MCF 10A (cell line): Measurements from ENCODE around the gene TRAF7. TPM values are rescaled to one million over a fixed set of nuclear protein-coding genes. Genes with fewer than 3 reads are reported as not detected.

Experiments
- BruUV-seq: library from RNA; stranded (reverse); fragments of 400-500 nt; replicated peaks from 2 replicates; lab custom pipeline; 2021; lab: Mats Ljungman, UMichigan
- CTCF ChIA-PET: fragments of 300-600 bp; sonication (Branson Sonifier 250); formaldehyde crosslinking; extraction: SDS; loops from one replicate; lab custom pipeline; 2021; ENCODE audit warnings: antibody characterized with exemption, inconsistent platforms; lab: Yijun Ruan, JAX
- POLR2A ChIA-PET: fragments of 300-600, 350-650 bp; sonication (Branson Sonifier 250); formaldehyde crosslinking; extraction: SDS; loops from one replicate; lab custom pipeline; 2020; ENCODE audit warnings: antibody characterized with exemption, inconsistent platforms; lab: Yijun Ruan, JAX
- DNase-seq: peaks from one replicate; pipeline ENCODE4 v3.0.0-alpha.2; 2018; ENCODE audit not compliant: unreplicated experiment
- H3K27ac Mint-ChIP-seq: one replicate; pipeline ENCODE4 v1.8.0; 2022; ENCODE audit warnings: mild to moderate bottlenecking, low read depth, mixed read lengths; ENCODE audit not compliant: unreplicated experiment
- H3K27me3 Mint-ChIP-seq: one replicate; pipeline ENCODE4 v1.8.0; 2022; ENCODE audit warnings: mixed read lengths; ENCODE audit not compliant: insufficient read depth, unreplicated experiment
- H3K36me3 Mint-ChIP-seq: one replicate; pipeline ENCODE4 v1.8.0; 2022; ENCODE audit warnings: mild to moderate bottlenecking, moderate library complexity, mixed read lengths; ENCODE audit not compliant: insufficient read depth, unreplicated experiment
- H3K4me1 Mint-ChIP-seq: one replicate; pipeline ENCODE4 v1.8.0; 2022; ENCODE audit warnings: mixed read lengths; ENCODE audit not compliant: insufficient read depth, unreplicated experiment
- H3K4me3 Mint-ChIP-seq: one replicate; pipeline ENCODE4 v1.8.0; 2022; ENCODE audit warnings: mild to moderate bottlenecking, moderate library complexity, mixed read lengths; ENCODE audit not compliant: unreplicated experiment
- H3K9me3 Mint-ChIP-seq: one replicate; pipeline ENCODE4 v1.8.0; 2022; ENCODE audit warnings: mixed read lengths; ENCODE audit not compliant: unreplicated experiment
- intact Hi-C: fragments of 100-400 bp; cut with micrococcal nuclease; formaldehyde crosslinking; loops from 2 replicates; pipeline ENCODE4 v1.14.1; 2022
- total RNA-seq: library from RNA; stranded (reverse); gene quantifications from 2 replicates; pipeline ENCODE4 v1.2.3, GENCODE V29; 2022
- TF ChIP-seq, protein P1 (sequence below): fragments of 200-600 bp; IDR thresholded peaks from one replicate; pipeline ENCODE4 v1.8.0; 2022; ENCODE audit warnings: antibody characterized with exemption, mild to moderate bottlenecking; ENCODE audit not compliant: unreplicated experiment

Gene TRAF7
- total RNA-seq, 1 experiment from 2014 or later: 98.6 TPM

DNA sequence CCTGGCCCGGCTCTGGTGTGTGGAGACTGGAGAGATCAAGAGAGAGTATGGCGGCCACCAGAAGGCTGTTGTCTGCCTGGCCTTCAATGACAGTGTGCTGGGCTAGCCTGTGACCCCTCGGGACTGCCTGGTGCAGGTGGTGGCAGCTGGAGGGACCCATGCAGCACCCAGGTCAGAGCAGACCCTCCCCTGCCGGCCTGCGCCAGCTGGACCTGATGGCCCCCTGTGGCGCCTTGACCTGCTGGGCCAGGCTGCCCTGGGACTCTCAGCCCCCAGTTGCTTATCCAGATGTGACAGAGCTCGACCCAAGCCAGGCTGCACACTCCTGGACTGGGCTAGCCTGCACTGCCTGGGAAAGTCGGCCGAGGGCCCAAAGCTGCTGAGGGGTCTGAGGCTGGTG is 53.2 kb downstream of the TRAF7 start:
- TF ChIP-seq, protein P1, sequence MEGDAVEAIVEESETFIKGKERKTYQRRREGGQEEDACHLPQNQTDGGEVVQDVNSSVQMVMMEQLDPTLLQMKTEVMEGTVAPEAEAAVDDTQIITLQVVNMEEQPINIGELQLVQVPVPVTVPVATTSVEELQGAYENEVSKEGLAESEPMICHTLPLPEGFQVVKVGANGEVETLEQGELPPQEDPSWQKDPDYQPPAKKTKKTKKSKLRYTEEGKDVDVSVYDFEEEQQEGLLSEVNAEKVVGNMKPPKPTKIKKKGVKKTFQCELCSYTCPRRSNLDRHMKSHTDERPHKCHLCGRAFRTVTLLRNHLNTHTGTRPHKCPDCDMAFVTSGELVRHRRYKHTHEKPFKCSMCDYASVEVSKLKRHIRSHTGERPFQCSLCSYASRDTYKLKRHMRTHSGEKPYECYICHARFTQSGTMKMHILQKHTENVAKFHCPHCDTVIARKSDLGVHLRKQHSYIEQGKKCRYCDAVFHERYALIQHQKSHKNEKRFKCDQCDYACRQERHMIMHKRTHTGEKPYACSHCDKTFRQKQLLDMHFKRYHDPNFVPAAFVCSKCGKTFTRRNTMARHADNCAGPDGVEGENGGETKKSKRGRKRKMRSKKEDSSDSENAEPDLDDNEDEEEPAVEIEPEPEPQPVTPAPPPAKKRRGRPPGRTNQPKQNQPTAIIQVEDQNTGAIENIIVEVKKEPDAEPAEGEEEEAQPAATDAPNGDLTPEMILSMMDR: no peak
- TSS peak; percentile 13 for BruUV-seq

DNA sequence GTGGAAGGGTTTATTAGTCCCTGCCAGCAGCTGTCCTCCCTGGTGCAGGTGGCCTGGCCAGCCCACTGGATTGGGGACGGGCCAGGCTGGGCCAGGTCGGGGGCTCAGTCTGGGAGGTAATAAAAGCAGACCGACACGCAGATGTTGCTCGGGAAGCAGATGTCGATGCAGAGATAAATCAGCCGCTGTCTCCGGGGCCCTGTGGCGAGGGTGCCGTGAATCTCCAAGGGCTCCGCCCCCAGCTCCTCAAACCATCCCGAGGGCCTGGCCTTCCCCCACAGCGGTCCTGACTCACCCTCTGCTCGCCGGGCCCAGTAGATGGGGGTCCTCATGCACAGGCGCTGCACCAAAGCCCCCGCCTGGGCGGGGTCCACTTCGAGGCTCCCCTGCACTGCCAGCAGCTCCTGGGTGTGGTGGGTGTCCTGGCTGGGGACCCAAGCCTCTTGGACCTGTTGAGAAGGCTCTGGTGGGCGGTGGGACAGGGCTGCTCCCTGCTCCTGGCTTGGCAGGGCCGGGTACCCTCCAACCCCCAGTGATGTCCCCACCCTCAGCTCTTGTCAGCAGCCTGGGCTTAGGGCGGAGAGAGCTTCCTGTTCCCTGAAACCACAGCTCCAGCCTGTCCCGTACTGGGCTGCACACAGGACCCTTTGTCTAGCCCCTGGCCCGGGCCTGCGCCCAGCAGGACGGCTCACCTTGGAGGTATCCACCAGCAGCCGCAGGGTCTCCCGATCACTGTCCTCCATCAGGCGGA is 53.9 kb downstream of the TRAF7 start:
- DNase-seq: no peak
- H3K27me3 Mint-ChIP-seq: no peaks in the 10 kb centered on the region
- H3K4me1 Mint-ChIP-seq: peaks cover 31% of the 10 kb centered on the region
- no TSS peak for BruUV-seq
- ChIA-PET CTCF (interaction anchor here (0.7 to 1.4 kb wide), 4 partner anchors 15 to 949 kb away, joined by 3 to 6 read pairs (median 4); no protein-coding TSS in a partner anchor), POLR2A (no interaction called here)
- no peak overlapping the region for H3K27ac Mint-ChIP-seq
- H3K4me3 Mint-ChIP-seq: no peak overlapping the region
- peaks cover 44% of the 10 kb centered on the region for H3K36me3 Mint-ChIP-seq
- no peaks in the 10 kb centered on the region for H3K9me3 Mint-ChIP-seq
- intact Hi-C loops: loop anchor here (5.0 kb wide), 1 partner anchor 57 kb away; no protein-coding TSS in a partner anchor
- TF ChIP-seq, protein P1: no peak

More for the DNA sequence above, 53.2 kb downstream of the TRAF7 start:
- CTCF ChIA-PET: interaction anchor here (0.9 to 1.4 kb wide), 3 partner anchors 14 to 61 kb away, joined by 3 to 6 read pairs (median 4); no protein-coding TSS in a partner anchor
- DNase-seq: no peak
- Mint-ChIP-seq H3K27ac (no peak overlapping the region), H3K27me3 (no peaks in the 10 kb centered on the region), H3K36me3 (peaks cover 44% of the 10 kb centered on the region), H3K4me3 (no peak overlapping the region), H3K9me3 (no peaks in the 10 kb centered on the region), H3K4me1 (peaks cover 33% of the 10 kb centered on the region)
- intact Hi-C loops: no loop called here
- POLR2A ChIA-PET: interaction anchor here (0.6 to 1.0 kb wide), 2 partner anchors 54 to 322 kb away, joined by 3 read pairs; partner anchors contain the start of gene CEMP1

DNA sequence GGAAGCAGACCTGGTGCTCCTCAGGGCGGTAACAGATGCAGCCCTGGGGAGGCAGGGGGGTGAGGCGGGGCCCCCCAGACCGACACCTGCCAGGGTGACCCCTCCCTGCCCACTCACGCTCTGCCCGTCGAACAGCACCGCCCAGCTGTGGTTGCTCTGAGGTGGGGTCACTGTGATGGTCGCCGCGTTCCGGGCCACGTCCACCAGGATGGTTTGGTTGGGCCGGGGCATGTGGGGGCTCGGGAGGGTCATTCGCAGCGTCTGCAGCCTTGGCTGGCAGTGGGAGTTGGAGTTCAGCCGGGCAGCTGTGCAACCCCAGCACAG is 54.4 kb downstream of the TRAF7 start:
- H3K4me1 Mint-ChIP-seq: peaks cover 27% of the 10 kb centered on the region

More for the DNA sequence above, 54.4 kb downstream of the TRAF7 start:
- H3K4me3 Mint-ChIP-seq: no peak overlapping the region
- CTCF ChIA-PET: interaction anchor here (0.7 to 1.4 kb wide), 2 partner anchors 49 to 948 kb away, joined by 3 to 6 read pairs; no protein-coding TSS in a partner anchor
- H3K36me3 Mint-ChIP-seq: peaks cover 44% of the 10 kb centered on the region
- H3K9me3 Mint-ChIP-seq: no peaks in the 10 kb centered on the region
- H3K27ac Mint-ChIP-seq: no peak overlapping the region
- TF ChIP-seq, protein P1: no peak
- intact Hi-C loops: loop anchor here (5.0 kb wide), 1 partner anchor 58 kb away; no protein-coding TSS in a partner anchor
- no peak for DNase-seq
- POLR2A ChIA-PET: interaction anchor here (1.7 kb wide), 1 partner anchor 55 kb away, joined by 6 read pairs; the partner anchor contains the start of gene TRAF7
- H3K27me3 Mint-ChIP-seq: no peaks in the 10 kb centered on the region
- BruUV-seq: no TSS peak
